ENCODE results near the gene CLIC6.
A peak's percentile ranks its signal among the peaks of the same experiment; 100 is the strongest.

CLIC6 gene

DNA sequence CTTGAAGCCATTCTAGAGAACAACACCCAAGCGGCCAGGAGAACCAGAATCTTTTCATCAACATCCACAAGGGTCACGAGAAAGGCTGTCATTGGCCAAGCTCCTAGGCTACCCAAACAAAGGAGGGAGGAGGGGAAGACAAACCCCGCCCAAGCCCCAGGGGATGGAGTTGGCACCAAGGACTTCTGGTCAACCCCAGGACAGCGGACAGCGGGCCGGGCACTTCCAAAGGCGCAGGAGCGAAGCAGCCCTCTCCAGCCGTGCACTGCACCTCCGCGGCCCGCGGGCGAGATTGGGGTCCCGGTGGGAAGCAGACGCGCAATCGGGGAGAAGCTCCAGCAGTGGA, at the start of gene CLIC6:
TSS of gene CLIC6 (plus strand) at position 192 of the 346 bp plus-strand sequence. CDS start 395 bp downstream, outside the sequence.
- H3K36me3 ChIP-seq (ENCODE audit: control insufficient read depth in 2 of 2, insufficient read depth in 2 of 2, low read length in 2 of 2), result no peaks in the 10 kb centered on the region
- H3K4me1 ChIP-seq (ENCODE audit: control insufficient read depth in 2 of 2, insufficient read depth in 2 of 2, low read length in 2 of 2), result peaks cover 0 to 7% of the 10 kb centered on the region in 2 donors
- H3K9me3 ChIP-seq (ENCODE audit: control insufficient read depth in 2 of 2, low read length in 2 of 2), result no peaks in the 10 kb centered on the region
- no peak within 1 kb of the TSS for H3K27ac ChIP-seq (ENCODE audit: low read depth in 2 of 2, low read length in 2 of 2)
- H3K9ac ChIP-seq (ENCODE audit: low read depth in 1 of 2, low read length in 2 of 2), result peak within 1 kb of the TSS in 1 of 2 donors; percentile 26
- peaks cover 0 to 8% of the 10 kb centered on the region in 2 donors for H3K27me3 ChIP-seq (ENCODE audit: control insufficient read depth in 2 of 2, insufficient read depth in 2 of 2, low read length in 2 of 2)
- H3K4me3 ChIP-seq (ENCODE audit: low read length in 2 of 2), result peak within 1 kb of the TSS in 1 of 2 donors; percentile 43

DNA sequence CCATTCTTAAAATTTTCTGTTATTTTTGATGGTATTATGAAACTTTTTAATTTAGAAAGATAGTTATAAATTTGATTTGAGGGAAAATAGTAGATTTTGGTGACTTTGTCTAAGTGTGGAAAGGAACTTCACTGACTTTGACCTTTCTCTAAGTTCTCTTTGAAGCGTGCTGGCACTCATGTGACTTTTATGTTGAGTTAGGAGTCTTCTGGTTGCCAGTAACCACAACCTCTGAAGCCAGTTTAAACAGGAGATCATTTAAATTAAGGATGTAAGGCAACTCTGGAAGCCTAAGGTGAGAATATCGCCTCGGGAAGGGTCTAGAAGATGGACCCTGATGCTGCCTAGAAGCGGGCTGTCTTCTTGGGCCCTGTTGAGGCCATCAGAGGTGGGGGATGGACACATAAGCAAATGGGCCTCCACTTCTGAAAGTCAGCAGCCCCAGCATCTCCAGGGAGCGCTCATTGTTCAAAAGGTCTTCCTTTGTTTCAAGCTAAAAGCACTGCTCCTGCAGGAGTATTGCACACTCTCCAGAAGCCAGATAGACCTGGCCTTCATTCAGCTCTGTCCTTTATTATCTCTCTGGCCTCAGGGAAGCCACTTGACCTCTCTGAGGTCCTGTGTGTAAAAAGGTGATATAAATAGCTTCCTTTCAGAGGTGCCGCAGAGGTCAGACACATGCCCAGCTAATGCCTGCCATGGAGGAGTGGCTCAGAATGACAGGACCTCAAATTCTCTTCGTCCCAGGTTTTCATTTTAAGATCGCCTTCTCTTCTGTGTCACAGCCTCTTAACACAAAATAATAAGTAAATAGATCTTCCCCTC, 48.7 kb upstream of the CLIC6 start:
- H3K36me3 ChIP-seq (ENCODE audit: control insufficient read depth in 2 of 2, insufficient read depth in 2 of 2, low read length in 2 of 2), result no peaks in the 10 kb centered on the region
- H3K27me3 ChIP-seq (ENCODE audit: control insufficient read depth in 2 of 2, insufficient read depth in 2 of 2, low read length in 2 of 2), result no peaks in the 10 kb centered on the region
- no peak overlapping the region for H3K9ac ChIP-seq (ENCODE audit: low read depth in 1 of 2, low read length in 2 of 2)
- H3K27ac ChIP-seq (ENCODE audit: low read depth in 2 of 2, low read length in 2 of 2), result no peak overlapping the region
- H3K4me3 ChIP-seq (ENCODE audit: low read length in 2 of 2), result no peak overlapping the region
- H3K4me1 ChIP-seq (ENCODE audit: control insufficient read depth in 2 of 2, insufficient read depth in 2 of 2, low read length in 2 of 2), result no peaks in the 10 kb centered on the region
- H3K9me3 ChIP-seq (ENCODE audit: control insufficient read depth in 2 of 2, low read length in 2 of 2), result no peaks in the 10 kb centered on the region

DNA sequence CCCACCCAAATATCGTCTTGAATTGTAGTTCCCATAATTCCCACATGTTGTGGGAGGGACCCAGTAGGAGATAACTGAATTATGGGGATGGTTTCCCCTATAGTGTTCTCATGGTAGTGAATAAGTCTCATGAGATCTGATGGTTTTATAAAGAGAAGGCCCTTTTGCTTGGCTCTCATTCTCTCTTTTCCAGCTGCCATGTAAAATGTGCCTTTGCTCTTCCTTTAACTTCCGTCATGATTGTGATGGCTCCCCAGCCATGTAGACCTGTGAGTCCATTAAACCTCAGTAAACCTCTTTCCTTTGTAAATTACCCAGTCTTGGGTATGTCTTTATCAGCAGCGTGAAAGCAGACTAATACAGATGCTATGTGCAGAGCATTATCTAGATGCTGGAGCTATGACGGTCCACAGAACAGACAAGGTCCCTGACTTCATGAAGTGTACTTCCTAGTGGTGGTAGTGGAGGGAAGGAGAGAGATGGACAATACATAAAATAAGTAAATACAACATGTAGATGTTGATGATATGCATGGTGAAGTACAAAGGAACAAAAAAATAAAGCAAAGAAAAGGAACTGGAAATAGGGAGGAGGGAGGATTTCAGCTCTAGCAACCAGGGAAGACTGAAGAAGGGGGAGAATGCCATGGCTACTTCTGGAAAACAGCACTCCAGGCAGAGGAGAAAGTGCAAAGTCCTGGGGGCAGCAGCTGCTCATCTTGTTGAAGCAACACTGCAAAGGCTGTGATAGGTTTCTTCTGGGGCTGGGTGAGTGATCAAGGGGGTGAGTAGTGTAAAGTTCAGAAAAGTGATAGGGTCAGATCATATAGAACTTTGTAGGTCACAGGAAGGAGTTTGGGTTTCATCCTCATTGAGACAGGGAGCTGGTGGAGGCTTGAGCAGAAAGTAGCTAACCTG, 47.1 kb upstream of the CLIC6 start:
- no peaks in the 10 kb centered on the region for H3K9me3 ChIP-seq (ENCODE audit: control insufficient read depth in 2 of 2, low read length in 2 of 2)
- H3K4me3 ChIP-seq (ENCODE audit: low read length in 2 of 2), result no peak overlapping the region
- H3K4me1 ChIP-seq (ENCODE audit: control insufficient read depth in 2 of 2, insufficient read depth in 2 of 2, low read length in 2 of 2), result no peaks in the 10 kb centered on the region
- no peak overlapping the region for H3K27ac ChIP-seq (ENCODE audit: low read depth in 2 of 2, low read length in 2 of 2)
- no peaks in the 10 kb centered on the region for H3K27me3 ChIP-seq (ENCODE audit: control insufficient read depth in 2 of 2, insufficient read depth in 2 of 2, low read length in 2 of 2)
- H3K9ac ChIP-seq (ENCODE audit: low read depth in 1 of 2, low read length in 2 of 2), result no peak overlapping the region
- H3K36me3 ChIP-seq (ENCODE audit: control insufficient read depth in 2 of 2, insufficient read depth in 2 of 2, low read length in 2 of 2), result no peaks in the 10 kb centered on the region

DNA sequence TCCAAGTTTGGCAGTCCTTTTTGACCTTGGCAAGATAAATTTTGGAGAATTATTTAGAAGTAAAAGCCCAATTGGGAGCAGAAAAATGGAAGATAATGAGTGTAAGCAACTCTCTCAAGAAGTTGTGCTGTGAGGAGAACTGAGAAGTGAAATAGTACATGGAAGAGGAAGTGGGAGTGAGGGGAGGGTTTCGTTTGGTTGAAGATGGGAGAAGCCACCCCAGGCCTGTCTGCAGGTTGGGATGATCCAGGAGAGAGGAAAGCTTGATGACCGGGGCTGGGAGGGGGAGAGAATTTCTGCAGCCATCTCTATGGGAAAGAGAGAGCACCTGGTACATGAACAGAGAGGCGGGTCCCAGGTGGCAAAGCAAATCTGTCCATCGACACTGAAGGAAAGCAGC, 45.3 kb upstream of the CLIC6 start:
- Histone ChIP-seq H3K4me1 (ENCODE audit: control insufficient read depth in 2 of 2, insufficient read depth in 2 of 2, low read length in 2 of 2) (no peaks in the 10 kb centered on the region), H3K36me3 (ENCODE audit: control insufficient read depth in 2 of 2, insufficient read depth in 2 of 2, low read length in 2 of 2) (no peaks in the 10 kb centered on the region), H3K9me3 (ENCODE audit: control insufficient read depth in 2 of 2, low read length in 2 of 2) (no peaks in the 10 kb centered on the region), H3K9ac (ENCODE audit: low read depth in 1 of 2, low read length in 2 of 2) (no peak overlapping the region), H3K27ac (ENCODE audit: low read depth in 2 of 2, low read length in 2 of 2) (peak overlapping the region in 1 of 2 donors; percentile 44), H3K4me3 (ENCODE audit: low read length in 2 of 2) (no peak overlapping the region), H3K27me3 (ENCODE audit: control insufficient read depth in 2 of 2, insufficient read depth in 2 of 2, low read length in 2 of 2) (no peaks in the 10 kb centered on the region)

DNA sequence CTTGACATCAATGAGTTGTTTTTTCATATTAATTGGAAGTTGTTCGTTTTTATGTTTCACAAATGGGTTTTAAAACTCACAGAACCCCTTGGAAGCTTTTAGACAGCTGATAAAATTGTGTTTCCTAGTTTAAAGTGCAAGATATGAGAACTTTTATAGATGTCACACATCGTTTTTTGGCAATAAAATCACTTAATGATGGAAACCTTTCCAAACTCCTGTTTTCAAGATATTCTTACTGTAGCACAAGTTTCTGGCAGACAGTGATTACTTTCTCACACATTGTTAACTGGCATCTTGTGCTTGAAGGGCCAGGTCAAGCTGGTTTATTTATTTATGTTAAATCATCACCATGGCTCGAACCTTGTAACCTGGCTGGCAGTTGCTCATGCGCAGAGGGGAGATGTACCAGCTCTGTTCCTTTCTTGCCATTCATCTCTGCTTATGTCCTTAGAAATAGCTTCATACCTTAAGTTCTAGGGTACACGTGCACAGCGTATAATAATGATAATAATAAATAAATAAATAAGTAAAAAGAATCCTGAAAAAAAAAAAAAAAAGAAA, 43.7 kb upstream of the CLIC6 start:
- peaks cover 0 to 2% of the 10 kb centered on the region in 2 donors for H3K9me3 ChIP-seq (ENCODE audit: control insufficient read depth in 2 of 2, low read length in 2 of 2)
- H3K27ac ChIP-seq (ENCODE audit: low read depth in 2 of 2, low read length in 2 of 2), result no peak overlapping the region
- no peak overlapping the region for H3K4me3 ChIP-seq (ENCODE audit: low read length in 2 of 2)
- H3K4me1 ChIP-seq (ENCODE audit: control insufficient read depth in 2 of 2, insufficient read depth in 2 of 2, low read length in 2 of 2), result no peaks in the 10 kb centered on the region
- H3K36me3 ChIP-seq (ENCODE audit: control insufficient read depth in 2 of 2, insufficient read depth in 2 of 2, low read length in 2 of 2), result no peaks in the 10 kb centered on the region
- no peaks in the 10 kb centered on the region for H3K27me3 ChIP-seq (ENCODE audit: control insufficient read depth in 2 of 2, insufficient read depth in 2 of 2, low read length in 2 of 2)
- H3K9ac ChIP-seq (ENCODE audit: low read depth in 1 of 2, low read length in 2 of 2), result no peak overlapping the region

DNA sequence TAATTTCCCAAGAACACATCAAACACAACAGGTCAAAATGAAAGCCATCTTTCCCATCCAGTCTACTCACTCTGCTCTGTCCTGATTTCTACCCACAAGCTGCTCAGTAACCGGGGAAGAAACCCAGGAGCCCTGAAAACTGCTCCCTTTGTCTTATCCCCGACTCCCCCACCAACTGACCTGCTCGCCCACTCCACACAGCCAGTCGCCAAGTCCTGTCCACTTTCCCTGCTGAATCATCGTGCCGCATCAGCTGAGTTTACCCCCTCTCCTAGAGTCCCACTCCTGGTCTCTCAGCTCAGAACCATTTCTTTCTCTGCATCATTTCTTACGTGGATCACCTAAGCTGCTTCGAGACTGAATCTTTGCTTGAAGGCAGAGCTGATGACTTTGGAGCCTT, 42.7 kb upstream of the CLIC6 start:
- no peaks in the 10 kb centered on the region for H3K36me3 ChIP-seq (ENCODE audit: control insufficient read depth in 2 of 2, insufficient read depth in 2 of 2, low read length in 2 of 2)
- no peak overlapping the region for H3K4me3 ChIP-seq (ENCODE audit: low read length in 2 of 2)
- H3K4me1 ChIP-seq (ENCODE audit: control insufficient read depth in 2 of 2, insufficient read depth in 2 of 2, low read length in 2 of 2), result no peaks in the 10 kb centered on the region
- no peak overlapping the region for H3K9ac ChIP-seq (ENCODE audit: low read depth in 1 of 2, low read length in 2 of 2)
- H3K27me3 ChIP-seq (ENCODE audit: control insufficient read depth in 2 of 2, insufficient read depth in 2 of 2, low read length in 2 of 2), result no peaks in the 10 kb centered on the region
- H3K27ac ChIP-seq (ENCODE audit: low read depth in 2 of 2, low read length in 2 of 2), result no peak overlapping the region
- H3K9me3 ChIP-seq (ENCODE audit: control insufficient read depth in 2 of 2, low read length in 2 of 2), result peaks cover 0 to 2% of the 10 kb centered on the region in 2 donors

DNA sequence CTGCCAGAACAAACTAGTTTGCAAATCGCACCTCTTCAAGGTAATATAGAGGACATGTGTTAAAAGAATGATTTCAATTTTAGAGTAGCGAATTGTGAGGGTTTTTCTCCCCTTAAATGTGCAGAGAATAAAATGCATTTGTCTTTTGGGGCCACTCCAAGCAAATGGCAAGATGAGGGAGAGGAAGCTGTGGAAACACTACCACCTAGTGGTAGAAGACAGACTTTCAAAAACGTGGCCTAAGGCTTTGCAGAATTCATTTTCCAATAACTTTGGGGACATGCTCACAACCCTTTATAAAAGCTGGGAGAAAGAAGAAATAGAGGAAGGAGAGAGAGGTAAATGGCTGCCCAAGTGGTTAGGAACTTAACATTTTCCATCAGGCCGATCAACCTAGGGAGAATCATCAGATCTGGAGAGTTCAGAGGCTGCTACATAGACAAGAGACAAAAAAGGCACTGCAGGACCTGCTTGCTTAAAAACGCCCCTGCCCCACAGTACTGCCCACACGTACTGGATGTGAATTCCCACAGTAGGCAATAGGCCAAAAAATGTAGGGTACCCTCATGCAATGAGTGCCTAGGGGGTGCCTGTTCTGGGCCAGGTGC, 38.2 kb upstream of the CLIC6 start:
- Histone ChIP-seq H3K4me1 (ENCODE audit: control insufficient read depth in 2 of 2, insufficient read depth in 2 of 2, low read length in 2 of 2) (no peaks in the 10 kb centered on the region), H3K27ac (ENCODE audit: low read depth in 2 of 2, low read length in 2 of 2) (no peak overlapping the region), H3K27me3 (ENCODE audit: control insufficient read depth in 2 of 2, insufficient read depth in 2 of 2, low read length in 2 of 2) (no peaks in the 10 kb centered on the region), H3K36me3 (ENCODE audit: control insufficient read depth in 2 of 2, insufficient read depth in 2 of 2, low read length in 2 of 2) (no peaks in the 10 kb centered on the region), H3K4me3 (ENCODE audit: low read length in 2 of 2) (no peak overlapping the region), H3K9ac (ENCODE audit: low read depth in 1 of 2, low read length in 2 of 2) (no peak overlapping the region), H3K9me3 (ENCODE audit: control insufficient read depth in 2 of 2, low read length in 2 of 2) (peaks cover 0 to 2% of the 10 kb centered on the region in 2 donors)

DNA sequence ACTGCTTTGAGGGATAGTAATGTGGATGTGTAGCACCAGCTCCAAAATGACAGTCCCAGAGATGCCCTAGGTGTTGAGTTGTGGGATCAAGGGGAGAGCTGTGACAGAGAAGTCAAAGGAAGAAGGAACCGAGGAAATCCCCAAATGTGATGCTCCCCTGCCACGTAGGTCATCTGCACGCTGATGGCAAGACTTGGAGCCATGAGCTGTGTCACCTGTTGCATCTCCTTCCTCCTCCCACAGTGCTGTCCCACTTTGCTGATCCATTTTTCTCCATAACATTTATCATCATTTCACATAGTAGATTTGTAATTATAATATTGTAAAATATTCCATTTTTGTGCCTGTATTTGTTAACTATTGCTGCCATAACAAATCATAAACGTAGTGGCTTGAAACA, 36.3 kb upstream of the CLIC6 start:
- Histone ChIP-seq H3K4me1 (ENCODE audit: control insufficient read depth in 2 of 2, insufficient read depth in 2 of 2, low read length in 2 of 2) (no peaks in the 10 kb centered on the region), H3K4me3 (ENCODE audit: low read length in 2 of 2) (no peak overlapping the region), H3K9me3 (ENCODE audit: control insufficient read depth in 2 of 2, low read length in 2 of 2) (peaks cover 0 to 2% of the 10 kb centered on the region in 2 donors), H3K36me3 (ENCODE audit: control insufficient read depth in 2 of 2, insufficient read depth in 2 of 2, low read length in 2 of 2) (no peaks in the 10 kb centered on the region), H3K27me3 (ENCODE audit: control insufficient read depth in 2 of 2, insufficient read depth in 2 of 2, low read length in 2 of 2) (no peaks in the 10 kb centered on the region), H3K9ac (ENCODE audit: low read depth in 1 of 2, low read length in 2 of 2) (no peak overlapping the region), H3K27ac (ENCODE audit: low read depth in 2 of 2, low read length in 2 of 2) (no peak overlapping the region)

DNA sequence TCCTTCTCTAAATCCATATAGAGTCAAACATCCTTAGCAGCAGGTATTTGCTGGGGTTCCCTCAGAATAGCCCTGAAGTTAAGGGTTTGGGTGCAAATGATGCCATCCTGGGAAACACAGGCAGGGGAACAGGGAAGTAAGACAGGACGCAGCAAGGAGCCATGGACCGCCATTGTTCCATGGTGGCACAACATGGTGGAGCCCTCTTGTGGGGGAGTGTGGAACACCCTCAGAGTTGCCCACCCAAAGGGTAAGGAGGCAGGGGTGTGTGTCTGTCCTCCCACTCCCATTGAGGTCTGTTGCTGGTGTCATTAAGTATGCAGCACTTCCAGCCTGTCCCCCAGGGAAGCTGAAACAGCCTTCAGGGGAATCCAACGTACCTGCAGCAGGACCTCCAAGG, 33.5 kb upstream of the CLIC6 start:
- no peaks in the 10 kb centered on the region for H3K9me3 ChIP-seq (ENCODE audit: control insufficient read depth in 2 of 2, low read length in 2 of 2)
- no peak overlapping the region for H3K4me3 ChIP-seq (ENCODE audit: low read length in 2 of 2)
- no peaks in the 10 kb centered on the region for H3K4me1 ChIP-seq (ENCODE audit: control insufficient read depth in 2 of 2, insufficient read depth in 2 of 2, low read length in 2 of 2)
- H3K27ac ChIP-seq (ENCODE audit: low read depth in 2 of 2, low read length in 2 of 2), result no peak overlapping the region
- H3K36me3 ChIP-seq (ENCODE audit: control insufficient read depth in 2 of 2, insufficient read depth in 2 of 2, low read length in 2 of 2), result no peaks in the 10 kb centered on the region
- H3K9ac ChIP-seq (ENCODE audit: low read depth in 1 of 2, low read length in 2 of 2), result no peak overlapping the region
- no peaks in the 10 kb centered on the region for H3K27me3 ChIP-seq (ENCODE audit: control insufficient read depth in 2 of 2, insufficient read depth in 2 of 2, low read length in 2 of 2)

Measured in mucosa of rectum (tissue), 2 donors.